PFSK-1 (cell line): ENCODE data around the gene SLCO2A1.

Experiments
- FOXP2 ChIP-seq: optimal IDR thresholded peaks from 2 replicates; pipeline ENCODE3; 2011; ENCODE audit warnings: borderline replicate concordance, control low read depth, inconsistent platforms; ENCODE audit not compliant: insufficient read depth; ENCODE audit errors: extremely low read length, extremely low read depth
- POLR2AphosphoS5 ChIP-seq: IDR thresholded peaks from 2 replicates; pipeline ENCODE4 v1.6.1; 2012; ENCODE audit warnings: low read depth, mild to moderate bottlenecking, control low read depth, low read length, moderate library complexity
- REST ChIP-seq, 2 experiments: IDR thresholded peaks; 2 replicates each; pipeline versions ENCODE4 v1.6.1 to v1.8.0; 2011 to 2012; ENCODE audit warnings: low read depth in 2 of 2, low read length in 2 of 2, control low read depth in 1 of 2, inconsistent platforms in 1 of 2, mild to moderate bottlenecking in 1 of 2, moderate library complexity in 1 of 2; ENCODE audit not compliant: insufficient read depth in 1 of 2
- SIN3A ChIP-seq: IDR thresholded peaks from 2 replicates; pipeline ENCODE4 v1.6.1; 2012; ENCODE audit warnings: mild to moderate bottlenecking, low read length, moderate library complexity, borderline replicate concordance; ENCODE audit not compliant: insufficient read depth
- TAF1 ChIP-seq: IDR thresholded peaks from 2 replicates; pipeline ENCODE4 v1.6.1; 2012; ENCODE audit warnings: low read length, control low read depth, borderline replicate concordance; ENCODE audit not compliant: insufficient read depth

SLCO2A1 gene

GRCh38 chr3:134036291-134036690, 6.6 kb upstream of the SLCO2A1 start:
- TF ChIP-seq REST (IDR thresholded peaks at IDR 0.05; ENCODE audit: insufficient read depth in 1 of 2, low read depth in 2 of 2, low read length in 2 of 2) = no peak
- no peak for TF ChIP-seq SIN3A
- no peak for TF ChIP-seq POLR2AphosphoS5
- no peak for TF ChIP-seq TAF1
- TF ChIP-seq FOXP2 = no peak

GRCh38 chr3:134035836-134036235, 6.1 kb upstream of the SLCO2A1 start:
- TF ChIP-seq REST (IDR thresholded peaks at IDR 0.05; ENCODE audit: insufficient read depth in 1 of 2, low read depth in 2 of 2, low read length in 2 of 2) (no peak), TAF1 (no peak), POLR2AphosphoS5 (no peak), FOXP2 (no peak), SIN3A (no peak)

- TF ChIP-seq POLR2AphosphoS5 (no peak), SIN3A (no peak), TAF1 (no peak), REST (IDR thresholded peaks at IDR 0.05; ENCODE audit: insufficient read depth in 1 of 2, low read depth in 2 of 2, low read length in 2 of 2) (no peak), FOXP2 (no peak)
These were observed 4.5 kb upstream of the SLCO2A1 start for GRCh38 chr3:134034005-134034785.

GRCh38 chr3:134033315-134033996, 3.7 kb upstream of the SLCO2A1 start:
- TF ChIP-seq FOXP2 = no peak
- TF ChIP-seq SIN3A = no peak
- no peak for TF ChIP-seq POLR2AphosphoS5
- no peak for TF ChIP-seq TAF1
- TF ChIP-seq REST (IDR thresholded peaks at IDR 0.05; ENCODE audit: insufficient read depth in 1 of 2, low read depth in 2 of 2, low read length in 2 of 2) = no peak
